PC-3 (cell line): Measurements from ENCODE around the gene ZNF407. TPM values are rescaled to one million over a fixed set of nuclear protein-coding genes. Genes with fewer than 3 reads are reported as not detected.

Experiments used
- ATAC-seq: fragments of 200-7000 bp; cut with Tn5 transposase; 2 replicates; pipeline ENCODE4 v1.9.1; 2020; ENCODE audit warnings: mild to moderate bottlenecking, moderate library complexity
- BruUV-seq: library from RNA; stranded (reverse); fragments of 400-500 nt; replicated peaks from 2 replicates; lab custom pipeline; 2021; lab: Mats Ljungman, UMichigan
- CTCF ChIA-PET: fragments of 300-600 bp; sonication (Branson Sonifier 250); formaldehyde crosslinking; loops from one replicate; lab custom pipeline; 2022; ENCODE audit warnings: antibody characterized with exemption; lab: Charles Lee
- POLR2A ChIA-PET: fragments of 300-600 bp; sonication (Branson Sonifier 250); formaldehyde crosslinking; loops from one replicate; lab custom pipeline; 2022; ENCODE audit warnings: antibody characterized with exemption; ENCODE audit not compliant: unreplicated experiment; lab: Charles Lee
- DNase-seq: peaks from one replicate; pipeline ENCODE4 v3.0.0-alpha.2; 2015
- H2AFZ ChIP-seq: fragments of 300-600 bp; sonication (generic); 2 replicates; pipeline ENCODE4 v1.6.0; 2016; ENCODE audit warnings: antibody characterized with exemption, low read length
- H3F3A ChIP-seq: fragments of 300-600 bp; sonication (generic); one replicate; pipeline ENCODE4 v1.6.0; 2017; ENCODE audit warnings: antibody characterized with exemption, low read length, control low read depth, mild to moderate bottlenecking; ENCODE audit not compliant: unreplicated experiment
- H3K27ac ChIP-seq: fragments of 300-600 bp; sonication (generic); 2 replicates; pipeline ENCODE4 v1.5.1; 2016; ENCODE audit warnings: mild to moderate bottlenecking, low read length
- H3K27me3 ChIP-seq: fragments of 300-600 bp; sonication (generic); 2 replicates; pipeline ENCODE4 v1.6.1; 2016; ENCODE audit warnings: low read length, mixed read lengths
- H3K36me3 ChIP-seq: fragments of 300-600 bp; sonication (generic); 2 replicates; pipeline ENCODE4 v1.6.1; 2016; ENCODE audit warnings: low read depth, mixed run types, low read length, mixed read lengths
- H3K4me1 ChIP-seq: fragments of 300-600 bp; sonication (generic); 2 replicates; pipeline ENCODE4 v1.5.1; 2016; ENCODE audit warnings: low read length; ENCODE audit not compliant: insufficient read depth
- H3K4me2 ChIP-seq: fragments of 300-600 bp; sonication (generic); 2 replicates; pipeline ENCODE4 v1.6.0; 2016; ENCODE audit warnings: low read length
- H3K4me3 ChIP-seq: fragments of 300-600 bp; sonication (generic); 2 replicates; pipeline ENCODE4 v1.5.1; 2016; ENCODE audit warnings: mild to moderate bottlenecking, low read length, mixed read lengths
- H3K79me2 ChIP-seq: fragments of 300-600 bp; sonication (generic); 2 replicates; pipeline ENCODE4 v1.6.1; 2017; ENCODE audit warnings: low read length, mixed read lengths
- H3K9ac ChIP-seq: fragments of 300-600 bp; sonication (generic); 2 replicates; pipeline ENCODE4 v1.6.0; 2016; ENCODE audit warnings: mild to moderate bottlenecking, low read length
- H3K9me2 ChIP-seq: fragments of 300-600 bp; sonication (generic); replicated peaks from 2 replicates; pipeline ENCODE4 v1.6.1; 2016; ENCODE audit warnings: mixed run types, low read length, mixed read lengths
- H3K9me3 ChIP-seq: fragments of 300-600 bp; sonication (generic); 2 replicates; pipeline ENCODE4 v1.6.1; 2016; ENCODE audit warnings: low read length, mixed read lengths
- H4K20me1 ChIP-seq: fragments of 300-600 bp; sonication (generic); 2 replicates; pipeline ENCODE4 v1.6.1; 2016; ENCODE audit warnings: low read length, mixed read lengths
- EZH2 ChIP-seq: fragments of 300-600 bp; sonication (generic); IDR thresholded peaks from one replicate; pipeline ENCODE4 v1.6.1; 2017; ENCODE audit warnings: antibody characterized with exemption, mild to moderate bottlenecking, low read length; ENCODE audit not compliant: unreplicated experiment
- EZH2phosphoT487 ChIP-seq: fragments of 300-600 bp; sonication (generic); IDR thresholded peaks from 2 replicates; pipeline ENCODE4 v1.6.1; 2018; ENCODE audit warnings: mild to moderate bottlenecking, antibody characterized with exemption, low read length, borderline replicate concordance
- intact Hi-C: fragments of 100-400 bp; cut with micrococcal nuclease; formaldehyde crosslinking; loops from 2 replicates; pipeline ENCODE4 v1.9.0; 2023
- total RNA-seq: library from RNA; depleted of rRNA; stranded (reverse); fragments of >200 nt; gene quantifications from 2 replicates; pipeline ENCODE4 v1.2.3, GENCODE V29; 2014
- TF ChIP-seq, protein P1 (sequence below): fragments of 300-600 bp; sonication (generic); conservative IDR thresholded peaks from 2 replicates; pipeline ENCODE4 v1.5.1; 2017; ENCODE audit warnings: antibody characterized with exemption, low read depth, mild to moderate bottlenecking, low read length

ZNF407 gene
- total RNA-seq, 1 experiment from 2014 or later: 9.3 TPM

DNA sequence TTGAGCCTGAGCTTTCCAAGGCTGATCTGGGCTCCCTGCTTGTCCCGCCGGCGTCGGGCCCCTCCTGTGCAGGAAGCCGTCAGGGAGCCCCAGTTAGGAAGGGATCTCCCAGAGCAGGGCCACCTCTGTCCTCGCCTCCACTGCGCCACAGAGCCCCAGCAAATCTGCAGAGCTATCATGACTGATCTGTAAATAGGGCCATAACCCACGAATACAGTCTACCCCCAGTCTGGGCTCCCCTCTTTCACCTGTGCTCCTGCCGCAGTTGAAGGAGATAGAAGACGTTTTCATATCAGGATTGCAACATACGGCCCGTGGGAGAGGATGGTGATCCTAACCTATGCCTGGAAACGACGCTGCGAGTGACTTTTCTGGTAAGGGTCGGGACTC lies 472.6 kb downstream of the ZNF407 start:
- H3K4me3 ChIP-seq: peak overlapping the region; percentile 49
- H3F3A ChIP-seq: peaks cover 6% of the 10 kb centered on the region
- CTCF ChIA-PET: interaction anchor here (1.0 kb wide), 1 partner anchor 28 kb away, joined by 4 read pairs; no protein-coding TSS in a partner anchor
- no peaks in the 10 kb centered on the region for H3K27me3 ChIP-seq
- POLR2A ChIA-PET: no interaction called here
- H3K79me2 ChIP-seq: no peaks in the 10 kb centered on the region
- intact Hi-C loops: loop anchor here (1.0 to 2.0 kb wide), 3 partner anchors 119 to 409 kb away; no protein-coding TSS in a partner anchor
- no peak for DNase-seq
- peak overlapping the region; percentile 91 for H3K4me2 ChIP-seq
- ATAC-seq: no peak; the same call in 1 of the 2 replicates
- TSS peak; percentile 46 for BruUV-seq
- no peaks in the 10 kb centered on the region for H4K20me1 ChIP-seq
- no peak for TF ChIP-seq EZH2
- TF ChIP-seq EZH2phosphoT487: no peak
- H2AFZ ChIP-seq: peak overlapping the region; percentile 59
- peak overlapping the region; percentile 45 for H3K9ac ChIP-seq
- no peaks in the 10 kb centered on the region for H3K9me2 ChIP-seq
- H3K4me1 ChIP-seq: peaks cover 26% of the 10 kb centered on the region
- no peaks in the 10 kb centered on the region for H3K36me3 ChIP-seq
- H3K9me3 ChIP-seq: no peaks in the 10 kb centered on the region
- peak overlapping the region; percentile 87 for H3K27ac ChIP-seq

DNA sequence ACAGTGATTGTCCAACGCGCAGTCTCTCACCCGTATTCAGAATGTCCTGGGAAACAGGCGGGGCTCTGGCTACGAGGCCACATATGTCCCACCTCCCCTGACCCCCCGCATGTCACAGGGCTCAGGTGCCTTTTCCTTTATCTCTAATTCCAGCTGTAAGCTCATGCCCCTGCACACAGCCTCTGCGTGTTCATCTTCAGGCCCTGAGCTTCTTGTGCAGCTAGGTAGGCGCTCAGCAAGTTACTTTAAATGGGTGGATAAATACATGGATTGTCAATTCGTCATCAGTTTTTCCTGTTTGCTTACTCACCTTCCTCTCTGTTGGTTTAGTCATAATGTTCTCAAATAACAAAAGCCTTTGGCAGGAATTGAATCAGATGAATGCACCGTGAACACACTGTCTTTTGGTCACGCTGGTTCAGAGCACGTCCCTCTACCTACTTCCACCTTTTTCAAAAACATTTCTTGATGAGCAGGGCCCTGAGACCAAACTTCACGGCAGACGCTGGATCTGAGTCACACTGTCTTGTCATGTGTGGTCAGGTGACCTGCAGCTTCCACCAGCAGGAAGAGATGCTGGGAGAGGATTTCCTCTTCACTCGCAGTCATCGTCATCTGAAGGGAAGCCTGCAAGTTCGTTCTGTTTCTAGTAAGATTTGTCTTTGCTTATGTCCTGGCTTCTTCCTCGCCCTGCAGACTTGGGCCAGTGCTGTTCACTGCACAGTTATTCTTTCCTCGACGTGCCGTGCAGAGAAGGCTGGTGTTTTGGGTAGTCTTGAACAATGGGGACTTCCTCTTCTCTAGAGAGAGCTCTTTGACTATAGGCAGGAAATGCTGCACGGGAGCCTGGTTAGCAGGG lies 473.2 kb downstream of the ZNF407 start:
- Histone ChIP-seq H3K4me3 (peak overlapping the region; percentile 62), H3K4me2 (peak overlapping the region; percentile 91), H4K20me1 (no peaks in the 10 kb centered on the region), H3K27me3 (no peaks in the 10 kb centered on the region), H3K36me3 (no peaks in the 10 kb centered on the region), H3K9me3 (no peaks in the 10 kb centered on the region), H3K9me2 (no peaks in the 10 kb centered on the region), H3K9ac (peak overlapping the region; percentile 58), H3K79me2 (no peaks in the 10 kb centered on the region), H3F3A (peaks cover 6% of the 10 kb centered on the region), H3K4me1 (peaks cover 26% of the 10 kb centered on the region), H3K27ac (peak overlapping the region; percentile 87), H2AFZ (peak overlapping the region; percentile 71)
- ATAC-seq (peak; percentile 91), DNase-seq (peak; percentile 95)
- TF ChIP-seq, protein P1, sequence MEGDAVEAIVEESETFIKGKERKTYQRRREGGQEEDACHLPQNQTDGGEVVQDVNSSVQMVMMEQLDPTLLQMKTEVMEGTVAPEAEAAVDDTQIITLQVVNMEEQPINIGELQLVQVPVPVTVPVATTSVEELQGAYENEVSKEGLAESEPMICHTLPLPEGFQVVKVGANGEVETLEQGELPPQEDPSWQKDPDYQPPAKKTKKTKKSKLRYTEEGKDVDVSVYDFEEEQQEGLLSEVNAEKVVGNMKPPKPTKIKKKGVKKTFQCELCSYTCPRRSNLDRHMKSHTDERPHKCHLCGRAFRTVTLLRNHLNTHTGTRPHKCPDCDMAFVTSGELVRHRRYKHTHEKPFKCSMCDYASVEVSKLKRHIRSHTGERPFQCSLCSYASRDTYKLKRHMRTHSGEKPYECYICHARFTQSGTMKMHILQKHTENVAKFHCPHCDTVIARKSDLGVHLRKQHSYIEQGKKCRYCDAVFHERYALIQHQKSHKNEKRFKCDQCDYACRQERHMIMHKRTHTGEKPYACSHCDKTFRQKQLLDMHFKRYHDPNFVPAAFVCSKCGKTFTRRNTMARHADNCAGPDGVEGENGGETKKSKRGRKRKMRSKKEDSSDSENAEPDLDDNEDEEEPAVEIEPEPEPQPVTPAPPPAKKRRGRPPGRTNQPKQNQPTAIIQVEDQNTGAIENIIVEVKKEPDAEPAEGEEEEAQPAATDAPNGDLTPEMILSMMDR: no peak
- TF ChIP-seq EZH2 (no peak), EZH2phosphoT487 (no peak)
- BruUV-seq: TSS peak; percentile 48
- intact Hi-C loops: loop anchor here (1.0 to 2.0 kb wide), 4 partner anchors 120 to 408 kb away; no protein-coding TSS in a partner anchor
- ChIA-PET CTCF (interaction anchor here (0.7 to 1.0 kb wide), 2 partner anchors 29 to 180 kb away, joined by 3 to 4 read pairs; no protein-coding TSS in a partner anchor), POLR2A (no interaction called here)

DNA sequence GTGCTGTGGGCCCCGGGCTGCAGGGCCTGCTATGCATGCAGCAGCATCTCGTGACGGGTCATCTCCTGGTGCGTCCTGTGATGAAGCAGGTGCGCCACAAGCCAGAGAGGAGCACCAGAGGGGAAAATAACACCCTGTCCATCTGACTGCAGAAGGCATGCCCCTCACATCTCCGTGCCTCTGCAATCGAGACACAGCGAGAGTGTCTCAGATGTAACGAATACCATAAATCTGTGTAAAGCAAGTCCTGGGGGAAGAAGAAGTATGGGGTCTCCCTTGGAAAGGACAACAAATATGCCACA lies 473.8 kb downstream of the ZNF407 start:
- intact Hi-C loops: loop anchor here (1.0 to 2.0 kb wide), 3 partner anchors 121 to 175 kb away; no protein-coding TSS in a partner anchor
- H3K79me2 ChIP-seq: no peaks in the 10 kb centered on the region
- H3K9me3 ChIP-seq: no peaks in the 10 kb centered on the region
- peak overlapping the region; percentile 71 for H2AFZ ChIP-seq
- H3K9me2 ChIP-seq: no peaks in the 10 kb centered on the region
- peaks cover 6% of the 10 kb centered on the region for H3F3A ChIP-seq
- peaks cover 26% of the 10 kb centered on the region for H3K4me1 ChIP-seq
- peak overlapping the region; percentile 87 for H3K27ac ChIP-seq
- H3K4me3 ChIP-seq: peak overlapping the region; percentile 62
- TF ChIP-seq EZH2: no peak
- TF ChIP-seq, protein P1: no peak
- TF ChIP-seq EZH2phosphoT487: no peak
- no peaks in the 10 kb centered on the region for H3K27me3 ChIP-seq
- H4K20me1 ChIP-seq: no peaks in the 10 kb centered on the region
- DNase-seq: no peak
- ChIA-PET CTCF (no interaction called here), POLR2A (no interaction called here)
- peak overlapping the region; percentile 91 for H3K4me2 ChIP-seq
- BruUV-seq: no TSS peak
- H3K36me3 ChIP-seq: no peaks in the 10 kb centered on the region
- no peak for ATAC-seq
- H3K9ac ChIP-seq: peak overlapping the region; percentile 58
